Chondrocyte (in vitro differentiated cells): ENCODE results near the gene MAD1L1. TPM values are rescaled to one million over a fixed set of nuclear protein-coding genes. Genes with fewer than 3 reads are reported as not detected.

Source experiments
- DNase-seq: peaks from one replicate; pipeline ENCODE4 v3.0.0; 2021; ENCODE audit warnings: mixed read lengths, low spot score
- H3K27ac Mint-ChIP-seq: one replicate; pipeline ENCODE4 v1.8.0; 2021; ENCODE audit warnings: mild to moderate bottlenecking, moderate library complexity, mixed read lengths; ENCODE audit not compliant: unreplicated experiment
- H3K27me3 Mint-ChIP-seq: 2 replicates; pipeline ENCODE4 v1.8.0; 2021; ENCODE audit warnings: low read depth, mixed read lengths
- H3K36me3 Mint-ChIP-seq: 2 replicates; pipeline ENCODE4 v1.8.0; 2021; ENCODE audit warnings: low read depth, mixed read lengths
- H3K4me1 Mint-ChIP-seq: 2 replicates; pipeline ENCODE4 v1.8.0; 2021; ENCODE audit warnings: low read depth, mild to moderate bottlenecking, mixed read lengths
- H3K4me3 Mint-ChIP-seq: one replicate; pipeline ENCODE4 v1.8.0; 2021; ENCODE audit warnings: mild to moderate bottlenecking, moderate library complexity, mixed read lengths; ENCODE audit not compliant: unreplicated experiment
- H3K9me3 Mint-ChIP-seq: 2 replicates; pipeline ENCODE4 v1.8.0; 2021; ENCODE audit warnings: low read depth, mixed read lengths
- total RNA-seq: library from RNA; stranded (reverse); gene quantifications from 3 replicates; pipeline ENCODE4 v1.2.1, GENCODE V29; 2021
- TF ChIP-seq, protein P1 (sequence below): fragments of 200-600 bp; sonication (generic); IDR thresholded peaks from 2 replicates; pipeline ENCODE4 v1.5.0; 2021; ENCODE audit warnings: antibody characterized with exemption, mild to moderate bottlenecking, moderate library complexity

Gene MAD1L1
- total RNA-seq, 1 donor from 2014 or later: 22.7 TPM

DNA sequence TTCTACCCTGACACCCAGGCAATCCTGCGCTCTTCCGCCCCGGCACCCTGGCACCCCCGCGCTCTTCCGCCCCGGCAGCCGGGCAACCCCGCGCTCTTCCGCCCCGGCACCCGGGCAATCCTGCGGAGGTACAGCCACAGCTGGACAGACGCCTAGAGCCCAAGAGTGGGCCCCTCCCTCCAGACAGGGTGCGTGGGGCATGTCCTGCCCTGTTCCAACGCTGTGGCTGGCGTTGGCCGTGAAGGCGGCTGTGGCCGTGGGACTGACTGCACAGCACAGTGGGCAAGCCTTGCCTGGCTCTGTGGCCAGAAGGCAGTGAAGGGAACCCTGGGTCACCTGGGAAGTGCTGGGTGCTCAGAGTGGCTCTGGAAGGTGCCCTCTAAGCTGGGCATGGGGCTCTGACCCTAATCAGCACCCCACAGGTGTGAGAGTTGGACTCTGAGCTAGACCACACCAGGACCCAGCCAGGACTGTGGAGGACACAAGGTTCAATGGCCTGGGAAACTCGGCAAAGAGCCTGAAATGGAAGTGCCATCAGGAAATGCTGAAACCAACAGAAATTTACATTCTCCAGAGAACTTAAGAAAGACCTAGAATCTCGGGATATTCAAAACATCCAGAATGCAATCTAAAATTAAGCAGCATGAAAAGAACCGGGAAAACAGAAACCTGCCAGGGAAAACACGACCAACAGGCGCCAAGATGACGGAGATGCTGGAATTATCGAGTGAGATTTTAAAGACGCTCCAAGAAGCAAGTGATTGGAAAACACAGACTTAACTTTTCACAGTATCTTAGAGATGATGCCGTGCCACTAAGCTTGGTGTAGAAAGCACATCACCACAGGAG, 309.1 kb downstream of the MAD1L1 start:
- no peaks in the 10 kb centered on the region for H3K27me3 Mint-ChIP-seq
- peaks cover 6% of the 10 kb centered on the region for H3K36me3 Mint-ChIP-seq
- H3K4me1 Mint-ChIP-seq: peaks cover 27% of the 10 kb centered on the region
- peak overlapping the region; percentile 67 for H3K27ac Mint-ChIP-seq
- DNase-seq: no peak
- H3K4me3 Mint-ChIP-seq: no peak overlapping the region
- TF ChIP-seq, protein P1, sequence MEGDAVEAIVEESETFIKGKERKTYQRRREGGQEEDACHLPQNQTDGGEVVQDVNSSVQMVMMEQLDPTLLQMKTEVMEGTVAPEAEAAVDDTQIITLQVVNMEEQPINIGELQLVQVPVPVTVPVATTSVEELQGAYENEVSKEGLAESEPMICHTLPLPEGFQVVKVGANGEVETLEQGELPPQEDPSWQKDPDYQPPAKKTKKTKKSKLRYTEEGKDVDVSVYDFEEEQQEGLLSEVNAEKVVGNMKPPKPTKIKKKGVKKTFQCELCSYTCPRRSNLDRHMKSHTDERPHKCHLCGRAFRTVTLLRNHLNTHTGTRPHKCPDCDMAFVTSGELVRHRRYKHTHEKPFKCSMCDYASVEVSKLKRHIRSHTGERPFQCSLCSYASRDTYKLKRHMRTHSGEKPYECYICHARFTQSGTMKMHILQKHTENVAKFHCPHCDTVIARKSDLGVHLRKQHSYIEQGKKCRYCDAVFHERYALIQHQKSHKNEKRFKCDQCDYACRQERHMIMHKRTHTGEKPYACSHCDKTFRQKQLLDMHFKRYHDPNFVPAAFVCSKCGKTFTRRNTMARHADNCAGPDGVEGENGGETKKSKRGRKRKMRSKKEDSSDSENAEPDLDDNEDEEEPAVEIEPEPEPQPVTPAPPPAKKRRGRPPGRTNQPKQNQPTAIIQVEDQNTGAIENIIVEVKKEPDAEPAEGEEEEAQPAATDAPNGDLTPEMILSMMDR: no peak
- H3K9me3 Mint-ChIP-seq: no peaks in the 10 kb centered on the region

DNA sequence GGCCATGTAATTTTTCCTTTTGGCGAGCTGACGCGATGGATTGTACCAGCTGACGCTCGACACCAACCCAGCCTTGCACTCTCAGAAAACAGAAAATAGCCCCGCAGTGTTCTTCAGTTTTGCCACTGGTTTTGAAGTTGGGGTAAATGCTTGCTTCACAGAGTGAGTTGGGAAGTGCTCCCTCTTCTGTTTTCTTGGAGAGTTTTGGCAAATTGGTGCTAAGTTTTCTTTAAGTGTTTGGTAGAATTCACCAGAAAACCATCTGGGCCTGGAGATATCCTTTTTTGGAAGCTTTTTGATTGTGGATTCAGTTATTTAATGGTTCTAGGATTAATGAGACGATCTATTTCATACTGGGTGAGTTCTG, 309.9 kb downstream of the MAD1L1 start:
- H3K27ac Mint-ChIP-seq: no peak overlapping the region
- H3K9me3 Mint-ChIP-seq: no peaks in the 10 kb centered on the region
- peaks cover 6% of the 10 kb centered on the region for H3K36me3 Mint-ChIP-seq
- H3K4me3 Mint-ChIP-seq: no peak overlapping the region
- no peaks in the 10 kb centered on the region for H3K27me3 Mint-ChIP-seq
- DNase-seq: no peak
- peaks cover 27% of the 10 kb centered on the region for H3K4me1 Mint-ChIP-seq
- TF ChIP-seq, protein P1: peak; percentile 19

- TF ChIP-seq, protein P1: no peak
- Mint-ChIP-seq H3K4me3 (no peak overlapping the region), H3K36me3 (peaks cover 6% of the 10 kb centered on the region), H3K4me1 (peaks cover 31% of the 10 kb centered on the region), H3K27me3 (no peaks in the 10 kb centered on the region), H3K9me3 (no peaks in the 10 kb centered on the region), H3K27ac (no peak overlapping the region)
- no peak for DNase-seq
These were observed 310.5 kb downstream of the MAD1L1 start for GRCh38 chr7:1922071-1922869.

DNA sequence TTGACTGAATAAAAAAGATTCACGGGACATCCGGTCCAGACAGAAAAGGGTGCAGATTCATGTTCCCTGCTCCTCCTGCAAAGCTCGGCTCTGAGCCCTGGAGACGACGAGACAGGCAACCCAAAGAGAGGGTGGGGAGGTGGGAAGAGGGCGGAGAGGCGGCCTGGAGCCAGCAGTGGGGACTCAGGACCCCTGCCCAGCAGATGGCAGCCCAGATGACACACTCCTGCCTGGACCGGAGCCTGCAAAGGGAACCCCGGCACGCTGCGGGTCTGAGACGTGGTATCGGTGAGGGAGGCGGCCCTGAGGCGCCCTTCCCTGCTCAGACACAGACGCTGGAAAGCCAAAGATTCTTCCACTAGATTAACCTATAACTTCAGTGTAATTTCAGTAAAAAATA, 311.9 kb downstream of the MAD1L1 start:
- TF ChIP-seq, protein P1: no peak
- no peak for DNase-seq
- Mint-ChIP-seq H3K4me3 (no peak overlapping the region), H3K4me1 (peaks cover 22% of the 10 kb centered on the region), H3K27ac (no peak overlapping the region), H3K9me3 (no peaks in the 10 kb centered on the region), H3K36me3 (peaks cover 6% of the 10 kb centered on the region), H3K27me3 (no peaks in the 10 kb centered on the region)

DNA sequence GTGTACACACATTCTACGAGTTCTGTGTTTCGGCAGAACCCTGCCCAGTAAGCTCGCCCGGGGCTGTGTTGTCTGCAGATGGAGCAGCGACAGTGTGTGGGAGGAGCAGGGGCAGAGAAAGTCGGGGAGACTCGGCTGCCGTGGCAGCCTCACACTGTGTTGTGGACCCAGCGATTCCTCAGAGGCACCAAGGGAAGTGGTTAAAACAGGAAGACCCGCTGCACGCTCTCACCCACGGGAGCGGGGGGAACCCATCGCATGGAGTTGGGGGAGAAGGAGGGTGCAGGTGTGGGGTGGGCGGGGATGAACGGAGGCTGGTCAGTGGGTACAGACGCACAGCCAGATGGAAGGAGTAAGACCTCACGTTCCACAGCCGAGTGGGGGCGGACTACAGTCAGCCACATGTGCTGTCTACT, 312.5 kb downstream of the MAD1L1 start:
- H3K36me3 Mint-ChIP-seq: peaks cover 6% of the 10 kb centered on the region
- H3K4me3 Mint-ChIP-seq: no peak overlapping the region
- DNase-seq: peak; percentile 61
- TF ChIP-seq, protein P1: no peak
- no peaks in the 10 kb centered on the region for H3K9me3 Mint-ChIP-seq
- peaks cover 18% of the 10 kb centered on the region for H3K4me1 Mint-ChIP-seq
- no peak overlapping the region for H3K27ac Mint-ChIP-seq
- no peaks in the 10 kb centered on the region for H3K27me3 Mint-ChIP-seq
